SK-N-MC (cell line): ENCODE data around the gene KIF26B.

ENCODE experiments used
- DNase-seq: peaks from one replicate; pipeline ENCODE4 v3.0.0-alpha.2; 2011; ENCODE audit warnings: low read depth, low spot score
- H3K27ac ChIP-seq: fragments of 200-600 bp; sonication (generic); 2 replicates; pipeline ENCODE4 v1.5.1; 2016; ENCODE audit warnings: mixed run types
- H3K36me3 ChIP-seq: fragments of 200-600 bp; sonication (generic); 2 replicates; pipeline ENCODE4 v1.6.1; 2017; ENCODE audit warnings: antibody characterized with exemption, low read length, mixed read lengths; ENCODE audit not compliant: insufficient read depth
- H3K4me3 ChIP-seq: fragments of 200-600 bp; sonication (generic); 2 replicates; pipeline ENCODE4 v1.5.1; 2016
- H3K9ac ChIP-seq: fragments of 200-600 bp; sonication (generic); 2 replicates; pipeline ENCODE4 v1.8.0; 2017; ENCODE audit warnings: mixed run types, mixed read lengths; ENCODE audit not compliant: insufficient read length
- H3K9me3 ChIP-seq: fragments of 200-600 bp; sonication (generic); 2 replicates; pipeline ENCODE4 v1.6.1; 2017; ENCODE audit warnings: low read depth, mild to moderate bottlenecking, antibody characterized with exemption, low read length, moderate library complexity, mixed read lengths
- EZH2 ChIP-seq: fragments of 200-600 bp; sonication (generic); IDR thresholded peaks from one replicate; pipeline ENCODE4 v1.6.1; 2017; ENCODE audit warnings: antibody characterized with exemption
- FOXP2 ChIP-seq: optimal IDR thresholded peaks from 2 replicates; pipeline ENCODE3; 2011; ENCODE audit warnings: mild to moderate bottlenecking, moderate library complexity; ENCODE audit not compliant: insufficient read depth; ENCODE audit errors: extremely low read length, control extremely low read depth
- POLR2AphosphoS5 ChIP-seq: IDR thresholded peaks from 2 replicates; pipeline ENCODE4 v1.6.1; 2012; ENCODE audit warnings: mild to moderate bottlenecking, low read depth, low read length, borderline replicate concordance

KIF26B gene

GRCh38 chr1:245179706-245180105, 24.9 kb downstream of the KIF26B start:
- no peak overlapping the region for H3K9ac ChIP-seq
- H3K4me3 ChIP-seq = no peak overlapping the region
- no peak overlapping the region for H3K27ac ChIP-seq
- H3K9me3 ChIP-seq = no peaks in the 10 kb centered on the region
- H3K36me3 ChIP-seq = no peaks in the 10 kb centered on the region
- no peak for DNase-seq
- TF ChIP-seq FOXP2 (no peak), EZH2 (no peak), POLR2AphosphoS5 (no peak)

GRCh38 chr1:245180496-245181157, 25.8 kb downstream of the KIF26B start:
- no peak for DNase-seq
- TF ChIP-seq EZH2 (no peak), POLR2AphosphoS5 (no peak), FOXP2 (no peak)
- H3K27ac ChIP-seq = no peak overlapping the region

GRCh38 chr1:245181158-245181517, 26.4 kb downstream of the KIF26B start:
- Histone ChIP-seq H3K9me3 (no peaks in the 10 kb centered on the region), H3K36me3 (no peaks in the 10 kb centered on the region), H3K9ac (no peak overlapping the region), H3K27ac (no peak overlapping the region), H3K4me3 (no peak overlapping the region)
- DNase-seq = no peak
- no peak for TF ChIP-seq FOXP2
- no peak for TF ChIP-seq EZH2
- TF ChIP-seq POLR2AphosphoS5 = no peak

More at GRCh38 chr1:245180496-245181157, 25.8 kb downstream of the KIF26B start:
- H3K4me3 ChIP-seq = no peak overlapping the region
- no peak overlapping the region for H3K9ac ChIP-seq
- no peaks in the 10 kb centered on the region for H3K36me3 ChIP-seq
- no peaks in the 10 kb centered on the region for H3K9me3 ChIP-seq

- no peak overlapping the region for H3K9ac ChIP-seq
- H3K9me3 ChIP-seq = no peaks in the 10 kb centered on the region
These were observed 27.2 kb downstream of the KIF26B start for GRCh38 chr1:245182028-245182427.

GRCh38 chr1:245183429-245183828, 28.6 kb downstream of the KIF26B start:
- no peaks in the 10 kb centered on the region for H3K36me3 ChIP-seq
- no peak overlapping the region for H3K27ac ChIP-seq
- no peak overlapping the region for H3K4me3 ChIP-seq
- no peak overlapping the region for H3K9ac ChIP-seq
- TF ChIP-seq POLR2AphosphoS5 (no peak), FOXP2 (no peak), EZH2 (no peak)
- DNase-seq = no peak
- no peaks in the 10 kb centered on the region for H3K9me3 ChIP-seq

More at GRCh38 chr1:245182028-245182427, 27.2 kb downstream of the KIF26B start:
- no peak overlapping the region for H3K27ac ChIP-seq
- H3K36me3 ChIP-seq = no peaks in the 10 kb centered on the region
- no peak overlapping the region for H3K4me3 ChIP-seq
- no peak for DNase-seq
- no peak for TF ChIP-seq EZH2
- no peak for TF ChIP-seq FOXP2
- no peak for TF ChIP-seq POLR2AphosphoS5

- H3K4me3 ChIP-seq = no peak overlapping the region
- H3K27ac ChIP-seq = no peak overlapping the region
- H3K9ac ChIP-seq = no peak overlapping the region
- TF ChIP-seq POLR2AphosphoS5 = no peak
- TF ChIP-seq FOXP2 = no peak
- no peak for TF ChIP-seq EZH2
- no peaks in the 10 kb centered on the region for H3K9me3 ChIP-seq
- no peak for DNase-seq
- no peaks in the 10 kb centered on the region for H3K36me3 ChIP-seq
These were observed 30.0 kb downstream of the KIF26B start for GRCh38 chr1:245184779-245185178.

- H3K36me3 ChIP-seq = no peaks in the 10 kb centered on the region
- H3K27ac ChIP-seq = no peak overlapping the region
- H3K9me3 ChIP-seq = no peaks in the 10 kb centered on the region
- no peak overlapping the region for H3K9ac ChIP-seq
- no peak for TF ChIP-seq EZH2
- no peak for TF ChIP-seq FOXP2
- no peak for TF ChIP-seq POLR2AphosphoS5
- no peak for DNase-seq
- H3K4me3 ChIP-seq = no peak overlapping the region
These were observed 33.6 kb downstream of the KIF26B start for GRCh38 chr1:245188403-245188802.

GRCh38 chr1:245195398-245195797, 40.6 kb downstream of the KIF26B start:
- Histone ChIP-seq H3K9ac (no peak overlapping the region), H3K4me3 (no peak overlapping the region), H3K9me3 (no peaks in the 10 kb centered on the region), H3K36me3 (no peaks in the 10 kb centered on the region), H3K27ac (no peak overlapping the region)
- DNase-seq = no peak
- TF ChIP-seq EZH2 (no peak), POLR2AphosphoS5 (no peak), FOXP2 (no peak)

GRCh38 chr1:245197121-245197520, 42.3 kb downstream of the KIF26B start:
- H3K27ac ChIP-seq = no peak overlapping the region
- H3K36me3 ChIP-seq = no peaks in the 10 kb centered on the region
- H3K9ac ChIP-seq = no peak overlapping the region
- no peak overlapping the region for H3K4me3 ChIP-seq
- no peaks in the 10 kb centered on the region for H3K9me3 ChIP-seq
- no peak for DNase-seq
- TF ChIP-seq EZH2 (no peak), FOXP2 (no peak), POLR2AphosphoS5 (no peak)
